Anterior cingulate cortex (tissue), 58 donors: Measurements from ENCODE around the gene SDF2L1.
"Not testable (repeated sequence)": the region's sequence is repeated elsewhere in the genome, so short reads cannot be mapped to it uniquely, and the experiment has no call there.

Source experiments
- DNase-seq, 58 donors: peaks; one replicate each; lab custom pipeline; 2025; lab: John Stamatoyannopoulos, UW

Gene SDF2L1

DNA sequence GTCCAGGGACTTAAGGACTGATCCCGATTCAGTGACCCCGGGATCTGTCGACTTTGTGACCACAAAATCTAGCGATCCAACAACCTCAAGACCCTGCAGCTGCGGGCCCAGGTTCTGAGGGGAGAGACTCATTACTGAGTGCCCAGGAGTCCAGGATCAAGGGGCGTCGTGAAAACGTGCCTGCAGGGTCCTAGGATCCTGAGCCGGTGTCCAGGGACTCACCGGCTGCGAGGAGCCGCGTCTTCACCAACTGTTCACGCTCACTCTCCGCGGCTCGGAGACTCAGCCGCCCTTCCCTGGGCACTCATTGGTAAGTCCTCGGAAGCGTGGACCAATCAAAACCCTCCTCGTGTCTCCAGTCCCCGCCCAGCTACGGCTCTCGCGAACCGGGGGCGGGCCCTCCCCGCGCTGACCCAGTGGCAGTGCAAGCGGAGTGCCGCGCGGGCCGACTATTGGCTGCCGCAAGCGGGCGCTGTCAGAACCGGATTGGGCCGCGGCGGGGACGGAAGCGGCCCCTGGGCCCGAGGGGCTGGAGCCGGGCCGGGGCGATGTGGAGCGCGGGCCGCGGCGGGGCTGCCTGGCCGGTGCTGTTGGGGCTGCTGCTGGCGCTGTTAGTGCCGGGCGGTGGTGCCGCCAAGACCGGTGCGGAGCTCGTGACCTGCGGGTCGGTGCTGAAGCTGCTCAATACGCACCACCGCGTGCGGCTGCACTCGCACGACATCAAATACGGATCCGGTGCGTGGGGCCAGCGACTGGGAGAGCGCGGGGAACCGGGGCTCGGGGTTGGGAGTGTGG lies at the start of gene SDF2L1:
TSS of gene SDF2L1 (plus strand) at position 514 of the 795 bp plus-strand sequence. CDS start at position 549, 35 bp downstream.
- DNase-seq, result peak; percentile 41 to 99 (median 96)

DNA sequence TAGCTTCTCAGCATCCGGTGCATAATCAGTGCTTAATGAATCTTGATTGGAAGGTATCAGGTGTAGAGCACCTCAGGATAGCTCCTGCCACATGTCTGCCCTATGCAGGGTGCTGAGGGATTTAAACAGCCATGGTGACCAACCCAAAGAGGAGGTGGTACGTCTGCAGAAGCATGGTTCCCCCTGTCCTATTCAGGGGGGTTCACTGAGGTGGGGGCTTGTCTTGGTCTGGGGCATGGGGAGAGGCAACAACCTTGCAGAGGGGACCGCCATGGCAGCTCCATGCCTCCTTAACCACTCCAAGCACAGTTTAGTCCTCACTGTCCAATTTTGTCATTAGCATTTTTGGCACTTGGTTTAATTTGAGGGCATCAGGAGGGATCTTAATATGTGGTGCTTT lies 49.7 kb upstream of the SDF2L1 start:
- DNase-seq, result no peak

GRCh38 chr22:21593406-21594232 lies 48.5 kb upstream of the SDF2L1 start:
- DNase-seq, result peak in 12 of 58 donors; percentile 4 to 30 (median 9)

DNA sequence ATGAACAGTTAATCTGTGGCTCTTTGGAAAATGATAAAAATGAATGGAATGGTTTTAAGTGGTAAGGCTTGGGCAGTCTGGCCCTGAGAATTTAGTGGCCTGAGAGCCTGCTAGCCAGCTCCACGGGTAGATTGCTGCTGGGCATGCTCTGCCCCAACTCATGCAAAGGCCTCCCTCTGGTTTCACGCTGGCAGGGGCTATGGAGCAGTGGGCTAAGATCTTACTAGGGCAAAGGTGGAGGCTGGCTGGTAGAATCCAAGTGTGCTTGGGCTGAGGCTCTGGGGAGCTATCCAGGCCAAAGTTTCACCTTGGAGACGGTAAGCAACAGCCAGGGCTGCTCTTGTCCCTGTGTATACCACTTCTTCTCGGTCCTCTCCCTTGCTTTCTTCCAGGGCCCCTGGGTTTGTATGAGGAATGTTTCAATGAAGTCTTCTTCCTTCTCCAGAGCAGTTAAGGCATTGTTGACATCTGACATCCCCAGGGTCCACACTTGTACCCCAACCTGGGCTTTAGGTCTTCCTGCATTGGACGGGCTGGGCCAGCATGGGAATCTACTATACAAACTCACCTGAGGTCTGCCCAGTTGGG lies 47.1 kb upstream of the SDF2L1 start:
- peak in 22 of 58 donors; percentile 2 to 49 (median 16) for DNase-seq

GRCh38 chr22:21596356-21597135 lies 45.6 kb upstream of the SDF2L1 start:
- not testable (repeated sequence) for DNase-seq

- DNase-seq, result no peak
Observed at GRCh38 chr22:21598302-21598701, 43.8 kb upstream of the SDF2L1 start.

- no peak for DNase-seq
Observed at GRCh38 chr22:21599053-21599893, 42.8 kb upstream of the SDF2L1 start.

- DNase-seq, result no peak
Observed at GRCh38 chr22:21602579-21602978, 39.5 kb upstream of the SDF2L1 start.

DNA sequence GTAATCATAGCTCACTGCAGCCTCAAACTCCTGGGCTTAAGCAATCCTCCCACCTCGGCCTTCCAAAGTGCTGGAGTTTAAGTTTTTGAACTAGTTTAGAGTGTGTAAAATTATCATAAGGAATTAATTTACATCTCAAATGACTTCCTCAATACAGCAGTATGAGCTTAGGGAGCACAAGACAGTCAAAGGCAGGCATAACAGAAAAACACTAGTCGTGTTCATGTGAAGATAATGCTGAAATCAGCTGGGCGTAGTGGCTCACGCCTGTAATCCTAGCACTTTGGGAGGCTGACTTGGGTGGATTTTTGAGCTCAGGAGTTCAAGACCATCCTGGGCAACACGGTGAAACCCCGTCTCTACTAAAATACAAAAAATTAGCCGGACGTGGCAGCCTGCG lies 38.1 kb upstream of the SDF2L1 start:
- no peak for DNase-seq

DNA sequence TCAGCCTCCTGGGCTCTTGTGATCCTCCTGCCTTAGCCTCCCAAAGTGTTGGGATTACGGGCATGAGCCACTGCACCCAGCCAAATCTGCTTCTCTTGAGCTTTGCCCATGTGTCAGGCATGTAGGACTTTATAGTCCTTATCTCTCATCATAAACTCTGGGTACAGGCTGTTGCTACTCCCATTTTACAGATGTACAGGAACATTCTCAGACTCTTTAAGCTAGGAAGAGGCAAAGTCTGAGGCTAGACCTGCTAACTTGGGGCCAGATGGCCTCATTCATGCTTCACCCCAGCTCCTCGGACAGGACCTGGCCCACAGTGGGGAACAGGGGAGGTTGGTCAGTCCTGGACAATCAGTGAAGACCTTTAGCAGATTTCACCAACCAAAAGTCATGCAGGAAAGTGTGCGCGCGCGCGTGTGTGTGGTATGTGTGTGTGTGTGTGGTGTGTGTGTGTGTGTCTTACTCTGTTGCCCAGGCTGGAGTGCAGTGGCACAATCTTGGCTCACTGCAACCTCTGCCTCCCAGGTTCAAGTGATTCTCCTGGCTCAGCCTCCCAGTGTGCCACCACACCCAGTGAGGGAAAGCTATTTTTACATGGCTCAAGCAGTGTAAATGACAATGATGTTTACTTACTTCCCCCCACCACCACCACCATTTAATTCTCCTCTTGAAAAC lies 36.1 kb upstream of the SDF2L1 start:
- no peak for DNase-seq

DNA sequence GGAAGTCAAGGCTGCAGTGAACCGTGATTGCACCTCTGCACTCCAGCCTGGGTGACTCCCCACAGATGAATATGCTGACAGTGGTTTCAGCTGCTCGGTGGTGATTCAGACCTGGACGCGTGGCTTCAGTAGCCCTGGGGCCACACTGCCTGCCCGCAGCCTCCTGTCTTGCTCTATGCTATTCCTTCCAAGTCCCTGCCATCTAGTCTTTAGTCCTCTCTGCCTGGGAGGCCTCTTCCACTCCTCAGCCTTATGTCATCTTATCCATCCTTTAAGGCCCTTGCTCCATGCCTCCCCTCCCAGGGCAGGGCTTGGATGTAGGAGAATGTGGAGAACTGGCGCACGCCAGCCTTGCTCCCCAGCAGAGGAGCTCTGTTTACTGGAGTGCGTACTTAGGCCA lies 35.3 kb upstream of the SDF2L1 start:
- no peak for DNase-seq

DNA sequence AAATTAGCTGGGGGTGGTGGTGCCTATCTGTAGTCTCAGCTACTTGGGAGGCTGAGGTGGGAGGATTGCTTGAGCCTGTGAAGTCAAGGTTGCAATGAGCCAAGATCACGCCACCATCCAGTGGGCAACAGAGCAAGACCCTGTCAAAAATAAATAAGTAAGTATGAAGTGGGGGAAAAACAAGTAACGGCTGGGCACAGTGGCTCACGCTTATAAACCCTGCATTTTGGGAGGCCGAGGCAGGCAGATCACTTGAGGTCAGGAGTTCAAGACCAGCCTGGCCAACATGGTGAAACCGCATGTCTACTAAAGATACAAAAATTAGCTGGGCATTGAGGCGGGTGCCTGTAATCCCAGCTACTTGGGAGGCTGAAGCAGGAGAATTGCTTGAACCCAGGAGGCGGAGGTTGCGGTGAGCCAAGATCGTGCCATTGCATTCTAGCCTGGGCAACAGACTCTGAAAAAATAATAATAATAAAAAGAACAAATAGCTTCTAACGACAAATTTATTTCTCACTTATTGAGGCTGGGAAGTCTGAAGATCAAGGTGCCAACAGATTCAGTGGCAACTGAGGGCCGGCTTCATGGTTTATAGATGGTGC lies 32.4 kb upstream of the SDF2L1 start:
- DNase-seq, result not testable (repeated sequence)

DNA sequence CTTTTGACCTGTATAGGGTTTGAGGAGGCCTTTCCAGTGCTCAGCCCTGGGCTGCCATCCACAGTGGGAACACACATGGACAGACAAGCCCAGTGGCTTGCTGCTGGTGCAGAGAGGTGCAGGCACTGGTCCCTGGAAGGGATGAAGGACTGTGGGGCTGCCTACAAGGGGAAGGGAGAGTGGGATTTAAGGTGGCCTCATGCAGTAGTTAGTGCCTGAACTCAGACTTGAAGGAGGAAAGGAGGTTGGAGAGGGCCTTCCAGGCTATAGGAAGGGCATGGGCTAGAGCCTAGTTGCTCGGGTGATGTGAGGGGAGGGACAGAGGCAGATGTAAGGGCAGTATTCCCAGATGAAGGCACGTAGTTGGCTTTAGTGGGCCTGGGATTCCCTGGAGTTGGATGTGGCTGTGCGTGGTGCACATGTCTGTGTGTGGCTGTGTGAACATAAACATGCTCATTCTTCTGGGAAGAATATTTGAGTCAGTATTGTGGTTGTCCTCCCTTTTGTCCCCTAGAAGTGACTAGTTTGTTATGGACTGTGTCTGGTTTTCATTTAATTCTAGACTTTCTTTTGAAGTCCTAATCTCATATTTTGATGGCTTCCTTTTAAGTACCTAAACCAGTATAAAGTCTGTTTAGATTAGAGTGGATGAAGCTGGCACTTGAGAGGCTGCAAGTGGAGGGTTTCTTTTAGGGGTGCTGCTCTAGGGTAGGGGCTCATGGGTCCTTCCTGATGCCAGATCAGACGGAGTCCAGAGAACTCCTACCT lies 30.7 kb upstream of the SDF2L1 start:
- no peak for DNase-seq

- no peak for DNase-seq
Observed at GRCh38 chr22:21612858-21613257, 29.2 kb upstream of the SDF2L1 start.

- DNase-seq, result no peak
Observed at GRCh38 chr22:21613553-21614233, 28.4 kb upstream of the SDF2L1 start.

GRCh38 chr22:21615731-21616130 lies 26.4 kb upstream of the SDF2L1 start:
- DNase-seq, result no peak

DNA sequence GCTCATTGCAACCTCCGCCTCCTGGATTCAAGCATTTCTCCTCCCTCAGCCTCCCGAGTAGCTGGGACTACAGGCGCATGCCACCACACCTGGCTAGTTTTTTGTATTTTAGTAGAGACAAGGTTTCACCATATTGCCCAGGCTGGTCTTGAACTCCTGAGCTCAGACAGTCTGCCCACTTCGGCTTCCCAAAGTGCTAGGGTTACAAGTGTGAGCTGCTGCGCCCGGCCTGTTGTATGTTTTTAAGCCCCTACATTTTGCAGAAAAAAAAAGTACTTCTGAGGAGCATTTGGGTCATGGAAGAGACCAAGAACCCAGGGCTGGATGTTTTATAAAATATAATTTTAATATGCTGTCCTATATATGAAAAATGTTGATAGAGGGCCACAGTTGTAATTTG lies 24.8 kb upstream of the SDF2L1 start:
- not testable (repeated sequence) for DNase-seq
